Endothelial cell of umbilical vein (primary cell): ENCODE measurements around the gene HOXA3. TPM values are rescaled to one million over a fixed set of nuclear protein-coding genes. Genes with fewer than 3 reads are reported as not detected.

ENCODE experiments used
- BruUV-seq: library from RNA; stranded (reverse); fragments of 400-500 nt; replicated peaks from 2 replicates; lab custom pipeline; 2021; lab: Mats Ljungman, UMichigan
- CTCF ChIA-PET: fragments of 300-600, 350-600 bp; sonication (Branson Sonifier 250); formaldehyde crosslinking; loops from one replicate; lab custom pipeline; 2021; ENCODE audit warnings: antibody characterized with exemption, inconsistent platforms; lab: Charles Lee
- POLR2A ChIA-PET: fragments of 300-600, 350-600 bp; sonication (Branson Sonifier 250); formaldehyde crosslinking; loops from one replicate; lab custom pipeline; 2021; ENCODE audit warnings: antibody characterized with exemption, inconsistent platforms; lab: Charles Lee
- DNase-seq: peaks from one replicate; pipeline ENCODE4 v3.0.0-alpha.2; 2011; ENCODE audit warnings: low read depth, low spot score
- FAIRE-seq: peaks from 2 replicates; lab custom pipeline; 2011; peaks lifted over from hg19 to GRCh38; lab: Jason Lieb, UNC
- H2AFZ ChIP-seq: 2 replicates; pipeline ENCODE4 v1.6.0; 2012; ENCODE audit warnings: low read depth, low read length, control low read depth, inconsistent platforms
- H3K27ac ChIP-seq: 2 replicates; pipeline ENCODE4 v1.5.1; 2011; ENCODE audit warnings: low read depth, mild to moderate bottlenecking, control low read depth, low read length, moderate library complexity; ENCODE audit not compliant: insufficient read depth
- H3K27me3 ChIP-seq, 2 experiments: 2 replicates each; pipeline versions ENCODE4 v1.6.0 to v1.6.1; 2011; ENCODE audit warnings: low read length in 2 of 2, mixed read lengths in 1 of 2; ENCODE audit not compliant: control insufficient read depth in 2 of 2, insufficient read depth in 2 of 2
- H3K36me3 ChIP-seq, 2 experiments: 2 replicates in 1 of 2; 3 replicates in 1 of 2; pipeline ENCODE4 v1.5.1; 2011; ENCODE audit warnings: low read length in 2 of 2, mild to moderate bottlenecking in 1 of 2, moderate library complexity in 1 of 2; ENCODE audit not compliant: control insufficient read depth in 2 of 2, insufficient read depth in 2 of 2; ENCODE audit errors: extremely low read depth in 1 of 2
- H3K4me1 ChIP-seq: 3 replicates; pipeline ENCODE4 v1.5.1; 2011; ENCODE audit warnings: mild to moderate bottlenecking, low read length; ENCODE audit not compliant: control insufficient read depth, insufficient read depth; ENCODE audit errors: extremely low read depth
- H3K4me2 ChIP-seq: 2 replicates; pipeline ENCODE4 v1.6.1; 2011; ENCODE audit warnings: low read length, control low read depth, mixed read lengths; ENCODE audit not compliant: insufficient read depth
- H3K4me3 ChIP-seq, 3 experiments: fragments of 200-600 bp in 1 of 3; sonication (generic), shearing (Covaris generic) in 1 of 3; replicated peaks in 1 of 3; 2 replicates each; pipeline ENCODE4 v1.5.1; 2011 to 2016; ENCODE audit warnings: control low read depth in 3 of 3, low read length in 3 of 3, mild to moderate bottlenecking in 2 of 3, inconsistent platforms in 1 of 3, low read depth in 1 of 3, moderate library complexity in 1 of 3; ENCODE audit not compliant: insufficient read depth in 1 of 3
- H3K79me2 ChIP-seq: 2 replicates; pipeline ENCODE4 v1.6.0; 2012; ENCODE audit warnings: low read length, inconsistent platforms; ENCODE audit not compliant: control insufficient read depth, insufficient read depth
- H3K9ac ChIP-seq: replicated peaks from 2 replicates; pipeline ENCODE3; 2011; ENCODE audit warnings: low read length, control low read depth; ENCODE audit not compliant: insufficient read depth; ENCODE audit errors: extremely low read depth
- H3K9me1 ChIP-seq: replicated peaks from 3 replicates; pipeline ENCODE4 v1.6.0; 2011; ENCODE audit warnings: mild to moderate bottlenecking, low read length; ENCODE audit not compliant: control insufficient read depth, insufficient read depth; ENCODE audit errors: extremely low read depth
- H3K9me3 ChIP-seq: replicated peaks from 2 replicates; pipeline ENCODE4 v1.5.1; 2012; ENCODE audit warnings: low read length, inconsistent platforms; ENCODE audit not compliant: control insufficient read depth, insufficient read depth
- H4K20me1 ChIP-seq: replicated peaks from 2 replicates; pipeline ENCODE3; 2011; ENCODE audit warnings: mild to moderate bottlenecking, low read length; ENCODE audit not compliant: control insufficient read depth, insufficient read depth; ENCODE audit errors: extremely low read depth
- CTCF ChIP-seq, 2 donors: IDR thresholded peaks; 1 replicate in 1 of 2; 2 replicates in 1 of 2; pipeline ENCODE4 v1.5.1; 2011; ENCODE audit warnings: low read length in 2 of 2, mild to moderate bottlenecking in 2 of 2, moderate library complexity in 2 of 2, control low read depth in 1 of 2, inconsistent platforms in 1 of 2, low read depth in 1 of 2; ENCODE audit not compliant: insufficient read depth in 1 of 2; ENCODE audit errors: extremely low read depth in 1 of 2
- EZH2 ChIP-seq: IDR thresholded peaks from 2 replicates; pipeline ENCODE4 v1.6.1; 2012; ENCODE audit warnings: borderline replicate concordance, low read depth, mild to moderate bottlenecking, moderate library complexity, low read length, inconsistent platforms; ENCODE audit not compliant: severe bottlenecking
- FOS ChIP-seq: IDR thresholded peaks from 2 replicates; pipeline ENCODE4 v1.6.1; 2011; ENCODE audit warnings: mild to moderate bottlenecking, low read length, moderate library complexity, borderline replicate concordance; ENCODE audit not compliant: insufficient read depth
- GATA2 ChIP-seq: IDR thresholded peaks from 2 replicates; pipeline ENCODE4 v1.7.0; 2011; ENCODE audit warnings: low read depth, mild to moderate bottlenecking, moderate library complexity, mixed read lengths, low read length; ENCODE audit not compliant: insufficient read length, insufficient read depth
- JUN ChIP-seq: IDR thresholded peaks from 2 replicates; pipeline ENCODE4 v1.6.1; 2011; ENCODE audit warnings: borderline replicate concordance, low read depth; ENCODE audit not compliant: insufficient read length, insufficient read depth
- MAX ChIP-seq: IDR thresholded peaks from 2 replicates; pipeline ENCODE4 v1.6.1; 2011; ENCODE audit not compliant: insufficient read depth, insufficient read length
- MYC ChIP-seq: IDR thresholded peaks from one replicate; pipeline ENCODE4 v1.6.1; 2011; ENCODE audit warnings: mild to moderate bottlenecking, low read depth, low read length
- POLR2A ChIP-seq: IDR thresholded peaks from 2 replicates; pipeline ENCODE4 v1.6.1; 2012; ENCODE audit warnings: low read depth, mild to moderate bottlenecking, control low read depth, low read length
- POLR2AphosphoS5 ChIP-seq: IDR thresholded peaks from 2 replicates; pipeline ENCODE4 v1.6.1; 2012; ENCODE audit warnings: low read depth, mild to moderate bottlenecking, control low read depth, low read length, moderate library complexity; ENCODE audit not compliant: insufficient read depth
- dilution Hi-C: fragments of 300-500 bp; cut with MboI; formaldehyde crosslinking; loops from one replicate; pipeline ENCODE4 v1.15.0; 2019; ENCODE audit warnings: low sequenced_read_pairs; ENCODE audit not compliant: extremely low pct_ligation_motif_present
- intact Hi-C: fragments of 100-400 bp; cut with micrococcal nuclease; formaldehyde crosslinking; loops from one replicate; pipeline ENCODE4 v1.10.0; 2022
- polyA plus RNA-seq, 4 experiments: library from polyadenylated mRNA; depleted of rRNA in 3 of 4; stranded (reverse) in 3 of 4; unstranded in 1 of 4; fragments of >200 nt; gene quantifications; 2 replicates each; pipeline versions ENCODE4 v1.2.1 to v1.2.3, GENCODE V29; 2011 to 2012; ENCODE audit warnings: missing spikeins in 1 of 4
- total RNA-seq: library from RNA; stranded (reverse); gene quantifications from 2 replicates; pipeline ENCODE4 v1.2.3, GENCODE V29; 2021

Gene HOXA3
- total and polyA plus RNA-seq, 2 donors (not counting 3 experiments of a cell fraction or from before 2014, with no cell fraction given), result 4.7 to 14.0 TPM

DNA sequence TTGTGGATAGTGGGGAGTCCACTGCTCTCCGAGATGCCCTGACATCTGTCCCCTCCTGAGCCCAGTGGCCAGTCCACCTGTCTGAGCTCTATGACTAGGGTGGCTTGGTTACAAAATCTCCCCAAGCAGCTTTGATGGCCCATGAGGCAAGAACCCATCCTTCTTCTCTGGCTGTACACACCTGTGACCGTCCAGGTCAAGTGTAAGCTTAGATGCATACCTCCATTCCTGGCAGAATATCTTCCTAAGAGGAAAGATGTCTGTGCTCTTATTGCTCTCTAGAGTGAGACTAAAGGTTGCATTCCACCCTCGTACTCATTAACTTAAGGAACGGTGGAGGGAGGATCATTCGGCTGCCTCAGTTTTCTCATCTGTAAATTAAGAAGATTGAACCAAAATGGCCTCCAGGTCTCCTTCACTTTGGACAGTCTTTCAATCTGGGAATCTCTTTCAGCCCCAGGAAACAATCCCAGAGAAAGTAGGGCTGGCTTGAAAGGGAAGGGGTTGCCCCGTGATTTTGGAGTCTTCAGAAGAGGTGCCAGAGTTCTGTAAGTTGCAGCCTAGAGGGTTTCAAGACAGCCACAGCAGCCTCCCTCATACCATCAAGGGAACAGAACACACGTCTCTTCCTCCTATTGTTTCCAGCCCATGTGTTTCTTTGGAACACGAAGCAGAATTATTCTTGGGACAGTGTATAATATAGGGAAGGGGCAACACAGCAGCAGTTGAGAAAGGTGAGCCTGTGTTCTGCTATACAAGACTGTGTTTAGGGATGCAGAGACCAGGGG, 27.3 kb downstream of the HOXA3 start:
- no TSS peak for BruUV-seq
- peak overlapping the region; percentile 96 for H3K27ac ChIP-seq
- no peak overlapping the region for H3K4me3 ChIP-seq

More for the DNA sequence above, 27.3 kb downstream of the HOXA3 start:
- dilution Hi-C loops, result no loop called here
- no peak for TF ChIP-seq POLR2A
- TF ChIP-seq MAX, result no peak
- TF ChIP-seq CTCF (IDR thresholded peaks at IDR 0.05; ENCODE audit: extremely low read depth in 1 of 2, insufficient read depth in 1 of 2, low read depth in 1 of 2, low read length in 2 of 2), result no peak
- TF ChIP-seq MYC, result no peak
- no peak for TF ChIP-seq GATA2
- no peak for TF ChIP-seq JUN
- no peak for TF ChIP-seq FOS
- TF ChIP-seq POLR2AphosphoS5, result no peak
- no peak for TF ChIP-seq EZH2
- H3K9me1 ChIP-seq, result no peaks in the 10 kb centered on the region
- peaks cover 73% of the 10 kb centered on the region for H3K4me1 ChIP-seq
- DNase-seq (peak; percentile 60), FAIRE-seq (peak; percentile 69)
- H4K20me1 ChIP-seq, result no peaks in the 10 kb centered on the region
- ChIA-PET CTCF (interaction anchor here (0.9 to 1.4 kb wide), 2 partner anchors 10 to 28 kb away, joined by 3 read pairs; no protein-coding TSS in a partner anchor), POLR2A (interaction anchor here (0.5 to 0.8 kb wide), 2 partner anchors 54 to 933 kb away, joined by 3 to 6 read pairs; no protein-coding TSS in a partner anchor)
- peaks cover 0 to 11% of the 10 kb centered on the region in 2 experiments for H3K36me3 ChIP-seq
- H3K9me3 ChIP-seq, result no peaks in the 10 kb centered on the region
- intact Hi-C loops, result loop anchor here (1.0 kb wide), 1 partner anchor 10 kb away; no protein-coding TSS in a partner anchor
- no peak overlapping the region for H2AFZ ChIP-seq
- H3K4me2 ChIP-seq, result peak overlapping the region; percentile 8
- H3K9ac ChIP-seq, result no peak overlapping the region
- H3K79me2 ChIP-seq, result peaks cover 67% of the 10 kb centered on the region
- no peaks in the 10 kb centered on the region for H3K27me3 ChIP-seq
